ENCODE results near the gene BTN1A1.

Gene BTN1A1

DNA sequence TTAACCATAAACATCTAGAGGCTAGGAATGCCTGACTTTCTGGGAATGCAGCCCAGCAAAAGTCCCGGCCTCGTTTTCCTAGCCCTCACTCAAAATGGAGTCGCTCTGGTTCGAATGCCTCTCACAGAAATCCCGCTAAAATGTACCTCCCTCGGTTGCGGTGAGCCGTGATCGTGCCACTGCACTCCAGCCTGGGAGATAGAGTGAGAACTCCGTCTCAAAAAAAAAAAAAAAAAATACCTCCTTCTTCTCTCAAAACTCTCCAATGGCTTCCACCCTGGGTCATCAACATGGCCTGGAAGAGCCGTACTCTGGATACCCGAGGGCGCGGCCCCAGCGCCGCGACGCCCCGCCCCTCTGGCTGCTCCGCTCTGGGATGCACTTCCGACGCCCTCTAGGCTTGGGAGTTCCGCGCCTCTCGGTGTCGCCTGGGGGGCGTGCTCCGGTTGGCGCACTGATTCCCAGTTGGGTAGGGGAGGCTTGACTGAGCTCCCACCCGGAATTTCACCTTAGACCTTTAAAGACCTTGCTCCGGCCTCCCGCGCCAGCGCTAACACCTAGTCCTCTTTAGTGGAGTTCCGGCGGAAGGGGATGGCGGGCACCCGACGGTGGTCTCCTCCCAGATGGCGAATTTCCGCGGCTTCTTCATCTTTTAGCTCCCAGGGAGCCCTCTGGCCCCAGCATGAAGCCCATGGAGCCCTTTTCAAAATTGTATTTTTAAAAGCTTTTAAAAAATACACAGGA lies 50.3 kb downstream of the BTN1A1 start:
- H3K27ac ChIP-seq: no peak overlapping the region
- H3K4me3 ChIP-seq (ENCODE audit: low read depth, low read length): no peak overlapping the region
- TF ChIP-seq, protein P1, sequence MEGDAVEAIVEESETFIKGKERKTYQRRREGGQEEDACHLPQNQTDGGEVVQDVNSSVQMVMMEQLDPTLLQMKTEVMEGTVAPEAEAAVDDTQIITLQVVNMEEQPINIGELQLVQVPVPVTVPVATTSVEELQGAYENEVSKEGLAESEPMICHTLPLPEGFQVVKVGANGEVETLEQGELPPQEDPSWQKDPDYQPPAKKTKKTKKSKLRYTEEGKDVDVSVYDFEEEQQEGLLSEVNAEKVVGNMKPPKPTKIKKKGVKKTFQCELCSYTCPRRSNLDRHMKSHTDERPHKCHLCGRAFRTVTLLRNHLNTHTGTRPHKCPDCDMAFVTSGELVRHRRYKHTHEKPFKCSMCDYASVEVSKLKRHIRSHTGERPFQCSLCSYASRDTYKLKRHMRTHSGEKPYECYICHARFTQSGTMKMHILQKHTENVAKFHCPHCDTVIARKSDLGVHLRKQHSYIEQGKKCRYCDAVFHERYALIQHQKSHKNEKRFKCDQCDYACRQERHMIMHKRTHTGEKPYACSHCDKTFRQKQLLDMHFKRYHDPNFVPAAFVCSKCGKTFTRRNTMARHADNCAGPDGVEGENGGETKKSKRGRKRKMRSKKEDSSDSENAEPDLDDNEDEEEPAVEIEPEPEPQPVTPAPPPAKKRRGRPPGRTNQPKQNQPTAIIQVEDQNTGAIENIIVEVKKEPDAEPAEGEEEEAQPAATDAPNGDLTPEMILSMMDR (IDR thresholded peaks at IDR 0.05; ENCODE audit: low read depth, low read length): no peak
- H3K27me3 ChIP-seq (ENCODE audit: insufficient read depth, low read depth, severe bottlenecking): no peaks in the 10 kb centered on the region
- peaks cover 6% of the 10 kb centered on the region for H3K36me3 ChIP-seq
- DNase-seq: no peak
- no peaks in the 10 kb centered on the region for H3K9me3 ChIP-seq (ENCODE audit: severe bottlenecking)

DNA sequence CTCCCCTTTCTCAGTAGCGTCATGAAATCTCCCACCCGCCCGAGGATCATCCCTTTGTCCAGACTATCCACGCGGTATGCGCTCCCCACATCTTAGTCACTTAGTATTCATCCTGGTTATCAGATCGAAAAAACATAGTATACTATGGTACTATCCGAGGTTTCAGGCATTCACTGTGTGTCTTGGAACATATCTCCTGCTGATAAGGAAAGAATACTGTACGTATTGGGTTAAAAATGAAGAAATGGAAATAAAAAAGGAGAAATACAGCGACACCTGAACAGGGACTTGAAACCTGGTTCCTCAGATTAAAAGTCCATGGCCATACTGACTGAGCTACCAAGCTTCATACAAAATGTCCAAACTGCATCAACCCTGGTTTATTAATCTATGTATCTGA lies 52.1 kb downstream of the BTN1A1 start:
- DNase-seq: no peak
- TF ChIP-seq, protein P1 (IDR thresholded peaks at IDR 0.05; ENCODE audit: low read depth, low read length): no peak
- Histone ChIP-seq H3K36me3 (no peaks in the 10 kb centered on the region), H3K4me3 (ENCODE audit: low read depth, low read length) (no peak overlapping the region; the same call in 1 of the 2 replicates), H3K27ac (no peak overlapping the region), H3K27me3 (ENCODE audit: insufficient read depth, low read depth, severe bottlenecking) (no peaks in the 10 kb centered on the region), H3K9me3 (ENCODE audit: severe bottlenecking) (no peaks in the 10 kb centered on the region)

DNA sequence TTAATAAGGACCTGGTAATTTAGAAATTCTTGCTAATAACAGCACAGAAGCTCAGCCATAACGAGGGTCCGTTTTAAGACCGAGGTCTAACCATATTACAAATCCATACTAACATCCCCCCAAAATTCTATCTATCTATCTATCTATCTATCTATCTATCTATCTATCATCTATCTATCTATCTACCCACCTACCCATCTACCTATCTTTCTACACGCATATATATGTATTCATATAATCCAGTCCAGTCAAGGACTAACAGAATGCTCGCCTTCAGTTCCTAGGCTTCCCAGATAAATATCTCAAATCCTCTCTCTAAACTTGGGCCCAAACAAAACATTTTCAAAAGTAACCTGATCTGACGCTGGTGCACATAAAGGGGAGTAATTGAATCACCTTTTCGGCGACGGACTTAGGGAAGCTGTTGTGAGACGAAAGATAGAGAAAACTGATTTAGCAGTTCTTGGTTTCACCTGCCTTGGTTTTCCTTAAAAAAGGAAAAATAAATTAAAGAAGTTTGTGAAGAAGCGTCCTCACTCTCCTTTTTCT lies 52.6 kb downstream of the BTN1A1 start:
- H3K27ac ChIP-seq: no peak overlapping the region
- DNase-seq: no peak
- TF ChIP-seq, protein P1 (IDR thresholded peaks at IDR 0.05; ENCODE audit: low read depth, low read length): no peak
- H3K36me3 ChIP-seq: no peaks in the 10 kb centered on the region
- H3K4me3 ChIP-seq (ENCODE audit: low read depth, low read length): peak overlapping the region; percentile 99
- H3K9me3 ChIP-seq (ENCODE audit: severe bottlenecking): no peaks in the 10 kb centered on the region
- no peaks in the 10 kb centered on the region for H3K27me3 ChIP-seq (ENCODE audit: insufficient read depth, low read depth, severe bottlenecking)

DNA sequence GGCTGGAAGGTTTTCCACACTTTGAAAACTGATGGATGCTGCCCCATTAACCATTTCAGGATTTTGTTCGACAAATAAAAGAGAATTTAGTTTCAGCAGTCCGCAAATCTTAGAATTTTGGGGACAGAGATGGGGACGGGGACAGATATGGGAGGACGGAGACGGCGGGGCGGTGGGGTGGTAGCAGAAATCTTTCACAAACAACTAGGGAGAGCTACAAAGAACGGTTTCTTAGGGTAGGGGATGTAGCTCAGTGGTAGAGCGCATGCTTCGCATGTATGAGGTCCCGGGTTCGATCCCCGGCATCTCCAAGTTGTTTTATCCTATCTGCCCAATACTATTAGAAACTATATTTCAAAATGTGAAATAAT lies 53.1 kb downstream of the BTN1A1 start:
- Histone ChIP-seq H3K27ac (peak overlapping the region; percentile 55; the same call in 1 of the 2 replicates), H3K27me3 (ENCODE audit: insufficient read depth, low read depth, severe bottlenecking) (no peaks in the 10 kb centered on the region), H3K4me3 (ENCODE audit: low read depth, low read length) (peak overlapping the region; percentile 99), H3K9me3 (ENCODE audit: severe bottlenecking) (no peaks in the 10 kb centered on the region), H3K36me3 (no peaks in the 10 kb centered on the region)
- TF ChIP-seq, protein P1 (IDR thresholded peaks at IDR 0.05; ENCODE audit: low read depth, low read length): no peak
- peak; percentile 83 for DNase-seq

DNA sequence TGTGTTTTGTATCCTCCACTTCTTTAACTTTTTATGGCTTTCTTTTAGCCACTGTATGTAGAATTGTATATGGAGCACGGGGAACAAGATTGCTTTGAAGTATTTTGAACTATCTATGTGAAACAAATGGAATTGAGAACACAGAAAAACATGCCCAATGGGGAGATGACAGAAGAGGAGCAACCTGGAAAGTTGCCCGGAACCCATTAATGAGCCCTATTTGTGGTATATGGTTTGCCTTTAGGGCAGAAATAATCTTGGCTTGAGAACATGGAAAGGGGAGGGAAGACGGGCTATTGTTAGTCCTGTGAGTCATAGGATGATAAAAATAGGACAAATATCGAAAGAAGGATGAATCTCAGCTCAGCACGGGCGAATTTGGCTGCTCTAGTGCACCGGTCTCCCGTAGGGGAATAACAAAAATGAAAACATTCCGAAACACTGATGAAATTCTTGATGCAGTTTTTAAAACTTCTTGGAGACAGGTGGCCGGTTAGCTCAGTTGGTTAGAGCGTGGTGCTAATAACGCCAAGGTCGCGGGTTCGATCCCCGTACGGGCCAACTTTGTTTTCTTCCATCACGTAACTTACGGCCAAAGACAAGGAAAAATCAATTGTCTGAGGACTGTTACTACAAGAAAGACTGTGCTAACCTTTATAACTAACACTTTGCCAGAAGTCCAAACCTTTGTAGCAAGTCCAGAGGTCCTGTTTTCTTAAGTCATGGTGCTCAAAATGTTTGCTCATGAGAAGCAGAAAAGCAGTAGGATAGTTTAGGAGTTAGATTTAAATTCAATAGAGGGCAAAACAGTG lies 53.7 kb downstream of the BTN1A1 start:
- no peaks in the 10 kb centered on the region for H3K27me3 ChIP-seq (ENCODE audit: insufficient read depth, low read depth, severe bottlenecking)
- peak overlapping the region; percentile 99 for H3K4me3 ChIP-seq (ENCODE audit: low read depth, low read length)
- H3K36me3 ChIP-seq: no peaks in the 10 kb centered on the region
- TF ChIP-seq, protein P1 (IDR thresholded peaks at IDR 0.05; ENCODE audit: low read depth, low read length): no peak
- H3K27ac ChIP-seq: peak overlapping the region; percentile 55
- DNase-seq: peak; percentile 88
- H3K9me3 ChIP-seq (ENCODE audit: severe bottlenecking): no peaks in the 10 kb centered on the region

All from WERI-Rb-1 (cell line).